BJ (cell line): Measurements from ENCODE around the gene VASN. TPM values are rescaled to one million over a fixed set of nuclear protein-coding genes. Genes with fewer than 3 reads are reported as not detected.

Experiments
- CTCF ChIA-PET: fragments of 350-600 bp; formaldehyde crosslinking; extraction: SDS; loops from one replicate; lab custom pipeline; 2021; ENCODE audit warnings: antibody characterized with exemption, inconsistent platforms; lab: Yijun Ruan, JAX
- POLR2A ChIA-PET: fragments of 300-600 bp; sonication (Branson Sonifier 250); formaldehyde crosslinking; extraction: SDS; loops from one replicate; lab custom pipeline; 2021; ENCODE audit warnings: antibody characterized with exemption; lab: Charles Lee
- DNase-seq: peaks from one replicate; pipeline ENCODE4 v3.0.0-alpha.2; 2011; ENCODE audit warnings: low read depth
- H3K27me3 ChIP-seq: 2 replicates; pipeline ENCODE4 v1.6.0; 2011; ENCODE audit warnings: low read length; ENCODE audit not compliant: control insufficient read depth, insufficient read depth
- H3K36me3 ChIP-seq: 2 replicates; pipeline ENCODE4 v1.5.1; 2011; ENCODE audit warnings: low read length; ENCODE audit not compliant: control insufficient read depth, insufficient read depth
- H3K4me3 ChIP-seq: 2 replicates; pipeline ENCODE4 v1.5.1; 2011; ENCODE audit warnings: low read depth, mild to moderate bottlenecking, control low read depth, low read length
- polyA plus RNA-seq: library from polyadenylated mRNA; depleted of rRNA; stranded (reverse); fragments of >200 nt; gene quantifications from 2 replicates; pipeline ENCODE4 v1.2.3, GENCODE V29; 2011
- TF ChIP-seq, protein P1 (sequence below): IDR thresholded peaks from 2 replicates; pipeline ENCODE4 v1.5.1; 2011; ENCODE audit warnings: low read depth, mild to moderate bottlenecking, control low read depth, inconsistent platforms, low read length, moderate library complexity; ENCODE audit not compliant: insufficient read depth

The VASN gene
- polyA plus RNA-seq, 1 experiment = 71.6 TPM

DNA sequence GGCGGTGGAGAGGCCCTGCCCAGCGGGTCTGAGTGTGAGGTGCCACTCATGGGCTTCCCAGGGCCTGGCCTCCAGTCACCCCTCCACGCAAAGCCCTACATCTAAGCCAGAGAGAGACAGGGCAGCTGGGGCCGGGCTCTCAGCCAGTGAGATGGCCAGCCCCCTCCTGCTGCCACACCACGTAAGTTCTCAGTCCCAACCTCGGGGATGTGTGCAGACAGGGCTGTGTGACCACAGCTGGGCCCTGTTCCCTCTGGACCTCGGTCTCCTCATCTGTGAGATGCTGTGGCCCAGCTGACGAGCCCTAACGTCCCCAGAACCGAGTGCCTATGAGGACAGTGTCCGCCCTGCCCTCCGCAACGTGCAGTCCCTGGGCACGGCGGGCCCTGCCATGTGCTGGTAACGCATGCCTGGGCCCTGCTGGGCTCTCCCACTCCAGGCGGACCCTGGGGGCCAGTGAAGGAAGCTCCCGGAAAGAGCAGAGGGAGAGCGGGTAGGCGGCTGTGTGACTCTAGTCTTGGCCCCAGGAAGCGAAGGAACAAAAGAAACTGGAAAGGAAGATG lies 11.2 kb downstream of the VASN start:
- no peak overlapping the region for H3K4me3 ChIP-seq
- H3K27me3 ChIP-seq = no peaks in the 10 kb centered on the region
- DNase-seq = no peak
- TF ChIP-seq, protein P1, sequence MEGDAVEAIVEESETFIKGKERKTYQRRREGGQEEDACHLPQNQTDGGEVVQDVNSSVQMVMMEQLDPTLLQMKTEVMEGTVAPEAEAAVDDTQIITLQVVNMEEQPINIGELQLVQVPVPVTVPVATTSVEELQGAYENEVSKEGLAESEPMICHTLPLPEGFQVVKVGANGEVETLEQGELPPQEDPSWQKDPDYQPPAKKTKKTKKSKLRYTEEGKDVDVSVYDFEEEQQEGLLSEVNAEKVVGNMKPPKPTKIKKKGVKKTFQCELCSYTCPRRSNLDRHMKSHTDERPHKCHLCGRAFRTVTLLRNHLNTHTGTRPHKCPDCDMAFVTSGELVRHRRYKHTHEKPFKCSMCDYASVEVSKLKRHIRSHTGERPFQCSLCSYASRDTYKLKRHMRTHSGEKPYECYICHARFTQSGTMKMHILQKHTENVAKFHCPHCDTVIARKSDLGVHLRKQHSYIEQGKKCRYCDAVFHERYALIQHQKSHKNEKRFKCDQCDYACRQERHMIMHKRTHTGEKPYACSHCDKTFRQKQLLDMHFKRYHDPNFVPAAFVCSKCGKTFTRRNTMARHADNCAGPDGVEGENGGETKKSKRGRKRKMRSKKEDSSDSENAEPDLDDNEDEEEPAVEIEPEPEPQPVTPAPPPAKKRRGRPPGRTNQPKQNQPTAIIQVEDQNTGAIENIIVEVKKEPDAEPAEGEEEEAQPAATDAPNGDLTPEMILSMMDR = no peak
- ChIA-PET CTCF (interaction anchor here (8.1 kb wide), 1 partner anchor 20 kb away, joined by 48 read pairs; no protein-coding TSS in a partner anchor), POLR2A (no interaction called here)
- peaks cover 49% of the 10 kb centered on the region for H3K36me3 ChIP-seq

DNA sequence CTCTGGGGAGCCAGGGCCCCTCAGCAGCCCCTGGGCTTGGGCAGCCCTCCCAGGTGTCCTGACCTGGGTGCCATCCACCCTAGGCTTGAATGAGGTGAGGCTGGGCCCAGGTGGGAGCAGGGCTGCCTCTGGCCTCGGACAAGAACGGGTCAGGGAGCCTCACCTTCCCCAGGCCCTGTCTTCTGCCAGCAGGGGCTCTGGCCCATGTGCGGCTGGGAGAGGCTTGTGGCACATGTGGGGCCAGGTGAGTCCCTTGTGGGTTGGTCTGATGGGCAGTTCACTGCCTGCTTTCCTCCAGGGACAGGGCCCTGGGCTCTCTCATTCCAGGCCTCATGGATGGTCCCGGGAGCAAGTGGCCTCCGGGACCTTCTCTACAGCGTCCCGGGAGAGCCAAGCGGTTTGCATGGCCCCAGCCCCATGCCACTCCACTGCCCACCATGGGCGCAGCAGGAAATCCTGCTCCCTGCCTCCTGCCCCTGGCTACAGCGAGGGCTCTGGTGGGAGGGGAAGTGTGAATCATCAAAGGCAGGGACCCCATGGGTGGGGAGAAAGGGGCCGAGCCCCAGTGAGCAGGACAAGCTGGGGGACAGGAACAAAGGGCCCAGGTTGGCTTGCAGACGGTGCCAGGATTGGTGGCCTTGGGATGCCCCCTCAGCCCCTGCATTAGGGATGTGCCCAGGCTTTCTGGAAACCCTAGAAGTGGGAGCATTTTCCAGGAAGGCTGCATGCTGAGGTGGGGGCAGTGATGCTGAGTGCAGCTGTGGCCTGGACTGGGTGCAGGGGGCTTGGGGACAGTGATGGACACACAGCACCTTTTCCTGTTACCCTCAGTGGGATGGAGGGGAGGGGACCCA lies 12.2 kb downstream of the VASN start:
- ChIA-PET CTCF (interaction anchor here (8.1 kb wide), 1 partner anchor 19 kb away, joined by 48 read pairs; no protein-coding TSS in a partner anchor), POLR2A (no interaction called here)
- H3K4me3 ChIP-seq = no peak overlapping the region
- no peaks in the 10 kb centered on the region for H3K27me3 ChIP-seq
- TF ChIP-seq, protein P1 = no peak
- peaks cover 40% of the 10 kb centered on the region for H3K36me3 ChIP-seq
- DNase-seq = no peak

DNA sequence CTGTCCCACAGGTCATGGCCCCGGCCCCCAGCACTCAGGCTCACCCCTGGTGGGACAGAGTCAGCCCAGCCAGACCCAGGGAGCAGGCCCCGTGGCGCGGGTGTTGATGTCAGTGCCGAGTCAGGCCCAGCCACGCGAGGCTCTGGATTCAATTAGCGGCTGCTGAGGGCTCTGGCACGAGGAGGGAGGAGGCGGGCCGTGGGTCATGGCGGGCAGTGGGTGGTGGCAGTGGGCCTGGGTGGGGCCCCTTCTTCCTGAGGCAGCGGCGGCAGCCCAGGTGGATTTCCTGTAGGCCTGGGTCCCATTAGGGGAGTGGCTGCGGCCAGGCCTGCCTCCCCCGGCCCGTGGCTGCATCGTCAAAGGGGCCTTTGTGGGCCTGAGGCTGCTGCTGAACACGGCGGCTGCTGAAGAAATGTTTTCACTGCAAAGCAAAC lies 12.9 kb downstream of the VASN start:
- Histone ChIP-seq H3K27me3 (no peaks in the 10 kb centered on the region), H3K36me3 (peaks cover 34% of the 10 kb centered on the region), H3K4me3 (no peak overlapping the region)
- TF ChIP-seq, protein P1 = no peak
- DNase-seq = no peak
- ChIA-PET CTCF (interaction anchor here (8.1 kb wide), 1 partner anchor 18 kb away, joined by 48 read pairs; no protein-coding TSS in a partner anchor), POLR2A (no interaction called here)

DNA sequence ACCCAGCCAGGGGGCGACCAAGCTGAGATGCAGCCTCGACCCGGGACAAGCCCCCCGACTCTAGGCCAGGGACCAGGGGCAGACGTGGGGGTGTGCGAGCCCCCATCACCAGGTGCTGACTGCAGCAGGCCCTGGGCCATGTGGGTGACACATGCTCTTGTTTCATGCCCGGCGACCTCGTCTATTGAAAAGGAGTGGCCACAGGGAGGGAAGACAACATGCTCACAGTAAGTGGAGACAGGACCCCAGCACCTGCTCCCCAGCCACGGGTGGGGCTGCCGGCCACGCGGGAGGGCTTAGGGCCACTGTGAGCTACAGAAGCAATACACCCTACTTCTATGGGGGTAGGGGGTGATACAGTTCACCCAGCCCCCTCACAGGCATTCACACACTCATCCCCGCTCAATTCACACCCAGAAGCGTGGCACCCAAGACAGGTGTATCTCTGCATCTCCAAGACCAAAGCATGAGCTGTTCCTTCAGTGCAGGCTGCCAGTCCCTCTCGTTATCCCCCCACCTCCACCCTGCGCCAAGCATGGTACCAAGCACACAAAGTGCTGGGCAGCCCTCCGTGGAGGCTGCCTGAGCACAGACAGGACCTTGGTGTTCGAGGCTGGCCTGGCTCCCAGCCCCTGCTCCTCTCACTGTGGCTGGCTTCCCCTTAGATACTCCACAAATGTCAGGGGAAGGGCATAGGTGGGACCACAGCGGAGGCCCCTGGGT lies 13.6 kb downstream of the VASN start:
- CTCF ChIA-PET = interaction anchor here (0.6 to 8.1 kb wide), 3 partner anchors 17 to 247 kb away, joined by 3 to 48 read pairs (median 3); no protein-coding TSS in a partner anchor
- POLR2A ChIA-PET = no interaction called here
- no peak for DNase-seq
- no peaks in the 10 kb centered on the region for H3K27me3 ChIP-seq
- TF ChIP-seq, protein P1 = no peak
- H3K36me3 ChIP-seq = peaks cover 36% of the 10 kb centered on the region
- no peak overlapping the region for H3K4me3 ChIP-seq
